ENCODE results near the gene UBE4B. TPM values are rescaled to one million over a fixed set of nuclear protein-coding genes. Genes with fewer than 3 reads are reported as not detected.

UBE4B gene
- total and polyA plus RNA-seq, 2 of the 13 experiments (the other 11 are each of a cell fraction or from before 2014, with no cell fraction given), result 15.2 to 24.8 TPM

DNA sequence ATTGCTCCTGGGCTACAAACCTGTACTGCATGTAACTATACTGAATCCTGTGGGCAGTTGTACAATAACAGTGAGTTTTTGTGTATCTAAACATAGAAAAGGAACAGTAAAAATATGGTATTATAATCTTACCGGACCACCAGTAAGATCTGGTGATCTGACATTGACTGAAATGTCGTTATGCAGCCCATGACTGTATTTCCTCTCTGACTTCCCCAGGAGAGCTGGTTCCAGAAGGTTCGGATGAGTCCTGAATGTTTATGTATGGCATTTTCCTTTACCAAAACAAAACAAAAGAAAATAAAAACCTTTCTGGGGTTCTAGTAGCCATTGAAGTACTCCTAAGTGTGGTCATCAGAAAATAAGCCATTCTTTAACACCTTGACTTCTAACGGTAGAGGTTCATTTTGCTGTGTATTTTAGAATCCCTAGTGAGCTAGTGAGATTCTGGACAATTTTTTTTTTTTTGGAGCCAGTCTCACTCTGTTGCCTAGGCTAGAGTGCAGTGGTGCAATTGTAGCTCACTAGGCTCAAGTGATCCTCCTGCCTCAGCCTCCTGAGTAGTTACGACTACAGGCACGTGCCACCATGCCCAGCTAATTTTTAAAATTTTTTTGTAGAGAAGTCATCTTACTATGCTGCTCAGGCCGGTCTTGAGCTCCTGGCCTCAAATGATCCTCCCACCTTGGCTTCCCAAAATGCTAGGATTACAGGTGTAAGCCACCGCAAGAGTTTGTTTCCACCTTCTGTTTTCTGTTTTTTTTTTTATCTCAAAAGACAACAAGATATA is 27.7 kb downstream of the UBE4B start (continued):
- TF ChIP-seq, protein P1, sequence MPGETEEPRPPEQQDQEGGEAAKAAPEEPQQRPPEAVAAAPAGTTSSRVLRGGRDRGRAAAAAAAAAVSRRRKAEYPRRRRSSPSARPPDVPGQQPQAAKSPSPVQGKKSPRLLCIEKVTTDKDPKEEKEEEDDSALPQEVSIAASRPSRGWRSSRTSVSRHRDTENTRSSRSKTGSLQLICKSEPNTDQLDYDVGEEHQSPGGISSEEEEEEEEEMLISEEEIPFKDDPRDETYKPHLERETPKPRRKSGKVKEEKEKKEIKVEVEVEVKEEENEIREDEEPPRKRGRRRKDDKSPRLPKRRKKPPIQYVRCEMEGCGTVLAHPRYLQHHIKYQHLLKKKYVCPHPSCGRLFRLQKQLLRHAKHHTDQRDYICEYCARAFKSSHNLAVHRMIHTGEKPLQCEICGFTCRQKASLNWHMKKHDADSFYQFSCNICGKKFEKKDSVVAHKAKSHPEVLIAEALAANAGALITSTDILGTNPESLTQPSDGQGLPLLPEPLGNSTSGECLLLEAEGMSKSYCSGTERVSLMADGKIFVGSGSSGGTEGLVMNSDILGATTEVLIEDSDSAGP (CRISPR knock-in tag; IDR thresholded peaks at IDR 0.05; ENCODE audit: borderline replicate concordance), result no peak
- TF ChIP-seq ZNF709 (CRISPR knock-in tag; IDR thresholded peaks at IDR 0.05), result no peak

- POLR2A ChIA-PET, result no interaction called here
- no peak for TF ChIP-seq NCOR1 (IDR thresholded peaks at IDR 0.05; ENCODE audit: borderline replicate concordance, low read length)
- TF ChIP-seq ZBTB10 (CRISPR knock-in tag; IDR thresholded peaks at IDR 0.05; ENCODE audit: borderline replicate concordance), result no peak
- no peak for TF ChIP-seq ZNF792 (CRISPR knock-in tag; IDR thresholded peaks at IDR 0.05)
- no peak for TF ChIP-seq ZBTB21 (CRISPR knock-in tag; IDR thresholded peaks at IDR 0.05)
- TF ChIP-seq ATM (IDR thresholded peaks at IDR 0.05; ENCODE audit: borderline replicate concordance), result no peak
- no peak for TF ChIP-seq FOXK1 (CRISPR knock-in tag; IDR thresholded peaks at IDR 0.05; ENCODE audit: borderline replicate concordance, low read depth)
- TF ChIP-seq, protein P2, sequence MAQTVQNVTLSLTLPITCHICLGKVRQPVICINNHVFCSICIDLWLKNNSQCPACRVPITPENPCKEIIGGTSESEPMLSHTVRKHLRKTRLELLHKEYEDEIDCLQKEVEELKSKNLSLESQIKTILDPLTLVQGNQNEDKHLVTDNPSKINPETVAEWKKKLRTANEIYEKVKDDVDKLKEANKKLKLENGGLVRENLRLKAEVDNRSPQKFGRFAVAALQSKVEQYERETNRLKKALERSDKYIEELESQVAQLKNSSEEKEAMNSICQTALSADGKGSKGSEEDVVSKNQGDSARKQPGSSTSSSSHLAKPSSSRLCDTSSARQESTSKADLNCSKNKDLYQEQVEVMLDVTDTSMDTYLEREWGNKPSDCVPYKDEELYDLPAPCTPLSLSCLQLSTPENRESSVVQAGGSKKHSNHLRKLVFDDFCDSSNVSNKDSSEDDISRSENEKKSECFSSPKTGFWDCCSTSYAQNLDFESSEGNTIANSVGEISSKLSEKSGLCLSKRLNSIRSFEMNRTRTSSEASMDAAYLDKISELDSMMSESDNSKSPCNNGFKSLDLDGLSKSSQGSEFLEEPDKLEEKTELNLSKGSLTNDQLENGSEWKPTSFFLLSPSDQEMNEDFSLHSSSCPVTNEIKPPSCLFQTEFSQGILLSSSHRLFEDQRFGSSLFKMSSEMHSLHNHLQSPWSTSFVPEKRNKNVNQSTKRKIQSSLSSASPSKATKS (CRISPR knock-in tag; IDR thresholded peaks at IDR 0.05), result no peak
- no peak for TF ChIP-seq ZNF780A (CRISPR knock-in tag; IDR thresholded peaks at IDR 0.05)
- TF ChIP-seq GTF3A (CRISPR knock-in tag; conservative IDR thresholded peaks at IDR 0.05), result no peak
- TF ChIP-seq ZNF761 (CRISPR knock-in tag; conservative IDR thresholded peaks at IDR 0.05), result no peak
- no peak for TF ChIP-seq MTA3 (CRISPR knock-in tag; IDR thresholded peaks at IDR 0.05)
- no peak for TF ChIP-seq SKI (IDR thresholded peaks at IDR 0.05; ENCODE audit: partially characterized antibody)
- no peak for TF ChIP-seq POGZ (CRISPR knock-in tag; IDR thresholded peaks at IDR 0.05)
- TF ChIP-seq TAF15 (IDR thresholded peaks at IDR 0.05; ENCODE audit: low read depth, low read length, poor library complexity, severe bottlenecking), result no peak
- TF ChIP-seq ZNF747 (CRISPR knock-in tag; IDR thresholded peaks at IDR 0.05; ENCODE audit: borderline replicate concordance), result no peak
Observed at GRCh38 chr1:10061276-10061675, 28.5 kb downstream of the UBE4B start.

More at GRCh38 chr1:10061276-10061675, 28.5 kb downstream of the UBE4B start:
- Histone ChIP-seq H3K4me1 (ENCODE audit: insufficient read depth, low read length) (peaks cover 20% of the 10 kb centered on the region), H3K27ac (ENCODE audit: extremely low read length, insufficient read depth, low read length) (no peak overlapping the region), H3K9me3 (ENCODE audit: low read length) (no peaks in the 10 kb centered on the region), H4K20me1 (ENCODE audit: insufficient read depth, low read length) (peaks cover 13% of the 10 kb centered on the region), H3K4me3 (replicated peaks in 1 of 3; ENCODE audit: insufficient read depth in 1 of 3, low read depth in 2 of 3, low read length in 3 of 3) (no peak overlapping the region), H3K79me2 (ENCODE audit: insufficient read depth, low read length) (peaks cover 28% of the 10 kb centered on the region), H3K27me3 (ENCODE audit: control insufficient read depth in 1 of 2, insufficient read depth in 2 of 2, low read length in 2 of 2) (no peaks in the 10 kb centered on the region), H3K36me3 (replicated peaks in 1 of 2; ENCODE audit: control insufficient read depth in 1 of 2, insufficient read depth in 2 of 2, low read length in 2 of 2) (peaks cover 3 to 9% of the 10 kb centered on the region in 2 experiments; a peak in 2 of 5 replicates), H2AFZ (ENCODE audit: low read length) (no peak overlapping the region), H3K9ac (ENCODE audit: insufficient read depth, low read depth, low read length) (no peak overlapping the region), H3K4me2 (ENCODE audit: low read depth, low read length) (no peak overlapping the region)
- ATAC-seq (no peak), FAIRE-seq (no peak), DNase-seq (ENCODE audit: low spot score) (no peak)
- in situ Hi-C loops (cut with HindIII; ENCODE audit: extremely low pct_ligation_motif_present, low pct_unique_long_range_greater_than_20kb), result no loop called here
- no TSS peak for BruUV-seq (replicated peaks)
- intact Hi-C loops (cut with micrococcal nuclease; ENCODE audit: unreplicated experiment), result no loop called here
- CTCF ChIA-PET (ENCODE audit: low intra/inter-chr PET ratio, low total read pairs), result no interaction called here
- 96% methylated on average over 5 of the region's 5 CpGs for WGBS (ENCODE audit: low lambda C conversion rate)

All from HepG2 (cell line).